H1 (cell line): ENCODE data around the gene METAP1D. TPM values are rescaled to one million over a fixed set of nuclear protein-coding genes. Genes with fewer than 3 reads are reported as not detected.

Experiments used
- CTCF ChIA-PET: fragments of 300-600 bp; sonication (Branson Sonifier 250); formaldehyde crosslinking; loops from one replicate; lab custom pipeline; 2021; ENCODE audit not compliant: partially characterized antibody; lab: Charles Lee
- POLR2A ChIA-PET: fragments of 300-600 bp; sonication (Branson Sonifier 250); formaldehyde crosslinking; loops from one replicate; lab custom pipeline; 2021; ENCODE audit warnings: inconsistent platforms; ENCODE audit not compliant: partially characterized antibody; lab: Charles Lee
- DNase-seq, 2 experiments: peaks; one replicate each; pipeline versions ENCODE4 v3.0.0 to v3.0.0-alpha.2; 2010 to 2022; ENCODE audit warnings: low spot score in 2 of 2, low read depth in 1 of 2, mixed read lengths in 1 of 2
- FAIRE-seq: peaks from 2 replicates; lab custom pipeline; 2011; peaks lifted over from hg19 to GRCh38; lab: Jason Lieb, UNC
- H2AFZ ChIP-seq: 2 replicates; pipeline ENCODE4 v1.8.1; 2012; ENCODE audit warnings: low read length, inconsistent platforms
- H2AK5ac ChIP-seq: 2 replicates; pipeline ENCODE4 v1.6.1; 2013; ENCODE audit warnings: low read depth, low read length
- H2BK120ac ChIP-seq: replicated peaks from 2 replicates; pipeline ENCODE3; 2013; ENCODE audit warnings: low read depth, low read length, inconsistent platforms
- H2BK12ac ChIP-seq: 2 replicates; pipeline ENCODE4 v1.6.1; 2013; ENCODE audit warnings: low read depth, low read length
- H2BK15ac ChIP-seq: 2 replicates; pipeline ENCODE4 v1.6.1; 2013; ENCODE audit warnings: low read length
- H2BK20ac ChIP-seq: 2 replicates; pipeline ENCODE4 v1.6.1; 2013; ENCODE audit warnings: low read length
- H2BK5ac ChIP-seq: 2 replicates; pipeline ENCODE4 v1.6.1; 2013; ENCODE audit warnings: low read depth, low read length
- H3K14ac ChIP-seq: 2 replicates; pipeline ENCODE4 v1.6.1; 2013; ENCODE audit warnings: inconsistent platforms; ENCODE audit not compliant: insufficient read length
- H3K18ac ChIP-seq: 2 replicates; pipeline ENCODE4 v1.6.1; 2013; ENCODE audit warnings: low read length; ENCODE audit errors: extremely low read depth
- H3K23ac ChIP-seq: 2 replicates; pipeline ENCODE4 v1.6.1; 2013; ENCODE audit warnings: inconsistent platforms; ENCODE audit not compliant: insufficient read length
- H3K23me2 ChIP-seq: 2 replicates; pipeline ENCODE4 v1.6.1; 2013; ENCODE audit warnings: low read depth, low read length
- H3K27ac ChIP-seq: 2 replicates; pipeline ENCODE4 v1.6.1; 2011; ENCODE audit warnings: low read depth, low read length, inconsistent platforms
- H3K27me3 ChIP-seq, 4 experiments: replicated peaks in 1 of 4; 1 replicate in 1 of 4; 2 replicates in 3 of 4; pipeline versions ENCODE4 v1.6.1 to v1.8.1; 2011 to 2013; ENCODE audit warnings: low read length in 3 of 4, mild to moderate bottlenecking in 3 of 4, inconsistent platforms in 2 of 4, mixed read lengths in 2 of 4, moderate library complexity in 1 of 4; ENCODE audit not compliant: control insufficient read depth in 3 of 4, insufficient read depth in 3 of 4; ENCODE audit errors: extremely low read depth in 1 of 4
- H3K36me3 ChIP-seq, 4 experiments: 2 replicates each; pipeline versions ENCODE4 v1.6.1 to v1.8.1; 2011 to 2013; ENCODE audit warnings: mild to moderate bottlenecking in 4 of 4, low read length in 3 of 4, moderate library complexity in 2 of 4, control low read depth in 1 of 4, inconsistent platforms in 1 of 4; ENCODE audit not compliant: insufficient read depth in 4 of 4, control insufficient read depth in 2 of 4
- H3K4ac ChIP-seq: replicated peaks from 2 replicates; pipeline ENCODE3; 2013; ENCODE audit warnings: low read length, low read depth, mixed read lengths, inconsistent platforms; ENCODE audit not compliant: insufficient read length
- H3K4me1 ChIP-seq, 4 experiments: replicated peaks in 1 of 4; 1 replicate in 1 of 4; 2 replicates in 3 of 4; pipeline versions ENCODE4 v1.6.1 to v1.8.1; 2011 to 2013; ENCODE audit warnings: low read length in 3 of 4, inconsistent platforms in 2 of 4, mixed read lengths in 1 of 4; ENCODE audit not compliant: insufficient read depth in 4 of 4, control insufficient read depth in 3 of 4
- H3K4me2 ChIP-seq, 2 experiments: 2 replicates each; pipeline versions ENCODE4 v1.6.1 to v1.8.1; 2011 to 2013; ENCODE audit warnings: low read depth in 2 of 2, low read length in 2 of 2, control low read depth in 1 of 2, inconsistent platforms in 1 of 2, mild to moderate bottlenecking in 1 of 2; ENCODE audit not compliant: insufficient read depth in 1 of 2
- H3K4me3 ChIP-seq, 4 experiments: fragments of 200-600, 300-600 bp in 1 of 4; sonication (generic), shearing (Covaris generic), sonication (Bioruptor Twin) in 1 of 4; 2 replicates each; pipeline versions ENCODE4 v1.5.1 to v1.8.1; 2011 to 2016; ENCODE audit warnings: low read length in 4 of 4, low read depth in 3 of 4, control low read depth in 2 of 4, inconsistent platforms in 2 of 4, mild to moderate bottlenecking in 2 of 4, mixed read lengths in 1 of 4, moderate library complexity in 1 of 4; ENCODE audit not compliant: insufficient read depth in 2 of 4; ENCODE audit errors: extremely low read depth in 1 of 4
- H3K56ac ChIP-seq: replicated peaks from 2 replicates; pipeline ENCODE3; 2013; ENCODE audit warnings: low read depth, mild to moderate bottlenecking, mixed read lengths, low read length, inconsistent platforms; ENCODE audit not compliant: insufficient read length
- H3K79me1 ChIP-seq: 2 replicates; pipeline ENCODE4 v1.6.1; 2013; ENCODE audit warnings: low read depth, low read length, control low read depth
- H3K79me2 ChIP-seq, 2 experiments: 2 replicates each; pipeline versions ENCODE4 v1.6.1 to v1.8.1; 2012 to 2013; ENCODE audit warnings: low read length in 2 of 2, mild to moderate bottlenecking in 2 of 2, inconsistent platforms in 1 of 2; ENCODE audit not compliant: insufficient read depth in 2 of 2, control insufficient read depth in 1 of 2
- H3K9ac ChIP-seq, 4 experiments: replicated peaks in 1 of 4; 1 replicate in 1 of 4; 2 replicates in 3 of 4; pipeline versions ENCODE4 v1.6.1 to v1.8.1; 2011 to 2013; ENCODE audit warnings: low read depth in 3 of 4, low read length in 3 of 4, control low read depth in 2 of 4, mild to moderate bottlenecking in 2 of 4, moderate library complexity in 2 of 4, inconsistent platforms in 1 of 4; ENCODE audit errors: extremely low read depth in 1 of 4
- H3K9me3 ChIP-seq, 2 experiments: 2 replicates each; pipeline versions ENCODE4 v1.6.1 to v1.8.1; 2012 to 2013; ENCODE audit warnings: mild to moderate bottlenecking in 2 of 2, moderate library complexity in 2 of 2, control low read depth in 1 of 2, inconsistent platforms in 1 of 2, low read depth in 1 of 2, low read length in 1 of 2, mixed read lengths in 1 of 2; ENCODE audit not compliant: insufficient read depth in 2 of 2
- H4K20me1 ChIP-seq, 2 experiments: replicated peaks in 1 of 2; 2 replicates each; pipeline versions ENCODE3 to v1.8.1; 2011 to 2013; ENCODE audit warnings: inconsistent platforms in 2 of 2, low read length in 2 of 2, mild to moderate bottlenecking in 1 of 2; ENCODE audit not compliant: insufficient read depth in 2 of 2, control insufficient read depth in 1 of 2
- H4K5ac ChIP-seq: 2 replicates; pipeline ENCODE4 v1.6.1; 2013; ENCODE audit warnings: low read length, low read depth, mixed read lengths, inconsistent platforms; ENCODE audit not compliant: insufficient read length
- H4K8ac ChIP-seq: 2 replicates; pipeline ENCODE4 v1.8.0; 2013; ENCODE audit warnings: mild to moderate bottlenecking, moderate library complexity, low read length, inconsistent platforms; ENCODE audit not compliant: insufficient read depth; ENCODE audit errors: extremely low read depth
- H4K91ac ChIP-seq: replicated peaks from 2 replicates; pipeline ENCODE3; 2013; ENCODE audit warnings: low read length, mixed read lengths, inconsistent platforms; ENCODE audit not compliant: insufficient read length
- BACH1 ChIP-seq: IDR thresholded peaks from 2 replicates; pipeline ENCODE4 v1.6.1; 2012; ENCODE audit warnings: low read length, improper control_type of control experiment
- BCL11A ChIP-seq, 2 experiments: IDR thresholded peaks; one replicate each; pipeline ENCODE4 v1.6.1; 2011; ENCODE audit warnings: low read depth in 2 of 2, low read length in 2 of 2, mild to moderate bottlenecking in 2 of 2
- GABPA ChIP-seq: IDR thresholded peaks from 2 replicates; pipeline ENCODE4 v1.6.1; 2011; ENCODE audit warnings: mild to moderate bottlenecking, low read length, moderate library complexity, borderline replicate concordance; ENCODE audit not compliant: insufficient read depth
- GTF2F1 ChIP-seq: IDR thresholded peaks from 2 replicates; pipeline ENCODE4 v1.6.1; 2012; ENCODE audit warnings: low read depth, low read length, improper control_type of control experiment, borderline replicate concordance
- JUND ChIP-seq: IDR thresholded peaks from 2 replicates; pipeline ENCODE4 v1.6.1; 2011; ENCODE audit warnings: mild to moderate bottlenecking, improper control_type of control experiment, low read length
- POU5F1 ChIP-seq: IDR thresholded peaks from 2 replicates; pipeline ENCODE4 v1.6.1; 2011; ENCODE audit warnings: low read depth, mild to moderate bottlenecking, low read length, moderate library complexity
- SP1 ChIP-seq: IDR thresholded peaks from 2 replicates; pipeline ENCODE4 v1.6.1; 2011; ENCODE audit warnings: low read depth, low read length
- WGBS, 2 experiments: shearing (Covaris generic) in 1 of 2; methylation state at CpG; one replicate each; pipeline versions ENCODE4 v1.1.6 to v1.1.7; 2013 to 2015; ENCODE audit warnings: low lambda C conversion rate in 2 of 2, mixed read lengths in 2 of 2, inconsistent platforms in 1 of 2, low coverage in 1 of 2, missing lambda C conversion rate in 1 of 2; ENCODE audit not compliant: insufficient replicate concordance in 2 of 2, insufficient coverage in 1 of 2, insufficient read length in 1 of 2; ENCODE audit errors: extremely low coverage in 1 of 2, missing lambda C conversion rate in 1 of 2; 5-methylcytosine and 5-hydroxymethylcytosine counted together
- polyA plus RNA-seq, 7 experiments: library from polyadenylated mRNA; depleted of rRNA in 3 of 7; stranded (reverse) in 5 of 7; unstranded in 2 of 7; fragments of >200 nt in 5 of 7; fragments of 200-250 nt in 2 of 7; gene quantifications; 1 replicate in 5 of 7; 2 replicates in 1 of 7; 4 replicates in 1 of 7; pipeline versions ENCODE4 v1.2.1 to v1.2.3, GENCODE V29; 2011 to 2013; ENCODE audit warnings: missing spikeins in 2 of 7, mixed read lengths in 2 of 7
- total RNA-seq: library from RNA; stranded (reverse); fragmentation: NEBNext Ultra II Directional; extraction: Animal tissue kit (Norgen Biotek cat#: 25700); gene quantifications from 2 replicates; pipeline ENCODE4 v1.2.1, GENCODE V29; 2021
- TF ChIP-seq, protein P1 (sequence below): IDR thresholded peaks from 2 replicates; pipeline ENCODE4 v1.6.1; 2011; ENCODE audit warnings: low read length, improper control_type of control experiment
- TF ChIP-seq, protein P2 (sequence below), 3 experiments: IDR thresholded peaks; 1 replicate in 2 of 3; 2 replicates in 1 of 3; pipeline versions ENCODE4 v1.5.1 to v1.6.1; 2011; ENCODE audit warnings: low read length in 3 of 3, mild to moderate bottlenecking in 3 of 3, inconsistent platforms in 2 of 3, low read depth in 1 of 3, moderate library complexity in 1 of 3; ENCODE audit not compliant: insufficient read depth in 1 of 3; ENCODE audit errors: control extremely low read depth in 1 of 3

METAP1D gene
- total and polyA plus RNA-seq, 2 of the 8 experiments (the other 6 are each of a cell fraction or from before 2014, with no cell fraction given), result 3.9 to 6.2 TPM

DNA sequence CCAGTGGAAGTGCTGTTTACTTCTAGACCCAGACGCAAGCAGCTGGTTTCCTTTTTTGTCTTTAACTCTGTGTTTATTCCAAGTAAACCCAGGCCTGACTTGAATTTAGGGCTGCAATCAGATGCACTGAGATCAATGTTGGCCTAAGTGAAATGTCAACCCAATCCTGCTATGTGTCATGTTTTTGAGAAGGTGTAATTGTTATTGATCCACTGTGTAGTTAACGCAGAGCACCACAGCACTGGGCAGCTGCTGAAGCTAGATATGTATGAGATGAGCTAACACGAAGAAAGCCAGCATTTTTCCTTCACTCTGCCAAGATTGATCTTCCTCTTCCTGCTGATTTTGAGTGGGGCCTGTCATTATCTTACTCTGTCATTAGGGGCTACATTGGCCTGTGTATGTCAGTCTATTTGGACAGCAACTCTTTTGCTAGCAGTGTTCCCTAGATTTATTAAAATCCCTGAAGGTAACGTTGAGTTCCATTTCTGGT is 66.7 kb downstream of the METAP1D start:
- H3K23me2 ChIP-seq, result no peaks in the 10 kb centered on the region
- DNase-seq (no peak), FAIRE-seq (no peak)
- H3K18ac ChIP-seq, result no peak overlapping the region
- no peak overlapping the region for H3K27ac ChIP-seq
- no peaks in the 10 kb centered on the region for H3K79me1 ChIP-seq
- no peak overlapping the region for H3K4me2 ChIP-seq
- H3K56ac ChIP-seq, result no peak overlapping the region
- H3K23ac ChIP-seq, result no peak overlapping the region
- H2BK120ac ChIP-seq, result no peak overlapping the region
- no peak overlapping the region for H4K5ac ChIP-seq
- H2BK5ac ChIP-seq, result no peak overlapping the region
- H2AK5ac ChIP-seq, result no peak overlapping the region
- H3K79me2 ChIP-seq, result no peaks in the 10 kb centered on the region
- H4K91ac ChIP-seq, result no peak overlapping the region
- no peak overlapping the region for H4K8ac ChIP-seq
- H3K36me3 ChIP-seq, result no peaks in the 10 kb centered on the region
- ChIA-PET POLR2A (interaction anchor here (0.5 to 0.6 kb wide), 2 partner anchors 19 to 86 kb away, joined by 3 read pairs; no protein-coding TSS in a partner anchor), CTCF (interaction anchor here (0.8 kb wide), 1 partner anchor 9 kb away, joined by 6 read pairs; no protein-coding TSS in a partner anchor)
- WGBS, 2 experiments, result 92% methylated on average over 4 of the region's 4 CpGs; no CpG with 5 or more reads in 1 of the 2 experiments
- no peak for TF ChIP-seq GTF2F1
- TF ChIP-seq BACH1, result no peak
- no peak for TF ChIP-seq SP1
- TF ChIP-seq BCL11A (IDR thresholded peaks at IDR 0.05; ENCODE audit: low read depth in 2 of 2, low read length in 2 of 2), result no peak
- no peak for TF ChIP-seq POU5F1
- TF ChIP-seq, protein P1, sequence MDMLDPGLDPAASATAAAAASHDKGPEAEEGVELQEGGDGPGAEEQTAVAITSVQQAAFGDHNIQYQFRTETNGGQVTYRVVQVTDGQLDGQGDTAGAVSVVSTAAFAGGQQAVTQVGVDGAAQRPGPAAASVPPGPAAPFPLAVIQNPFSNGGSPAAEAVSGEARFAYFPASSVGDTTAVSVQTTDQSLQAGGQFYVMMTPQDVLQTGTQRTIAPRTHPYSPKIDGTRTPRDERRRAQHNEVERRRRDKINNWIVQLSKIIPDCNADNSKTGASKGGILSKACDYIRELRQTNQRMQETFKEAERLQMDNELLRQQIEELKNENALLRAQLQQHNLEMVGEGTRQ, result no peak
- no peak for TF ChIP-seq JUND
- TF ChIP-seq, protein P2, sequence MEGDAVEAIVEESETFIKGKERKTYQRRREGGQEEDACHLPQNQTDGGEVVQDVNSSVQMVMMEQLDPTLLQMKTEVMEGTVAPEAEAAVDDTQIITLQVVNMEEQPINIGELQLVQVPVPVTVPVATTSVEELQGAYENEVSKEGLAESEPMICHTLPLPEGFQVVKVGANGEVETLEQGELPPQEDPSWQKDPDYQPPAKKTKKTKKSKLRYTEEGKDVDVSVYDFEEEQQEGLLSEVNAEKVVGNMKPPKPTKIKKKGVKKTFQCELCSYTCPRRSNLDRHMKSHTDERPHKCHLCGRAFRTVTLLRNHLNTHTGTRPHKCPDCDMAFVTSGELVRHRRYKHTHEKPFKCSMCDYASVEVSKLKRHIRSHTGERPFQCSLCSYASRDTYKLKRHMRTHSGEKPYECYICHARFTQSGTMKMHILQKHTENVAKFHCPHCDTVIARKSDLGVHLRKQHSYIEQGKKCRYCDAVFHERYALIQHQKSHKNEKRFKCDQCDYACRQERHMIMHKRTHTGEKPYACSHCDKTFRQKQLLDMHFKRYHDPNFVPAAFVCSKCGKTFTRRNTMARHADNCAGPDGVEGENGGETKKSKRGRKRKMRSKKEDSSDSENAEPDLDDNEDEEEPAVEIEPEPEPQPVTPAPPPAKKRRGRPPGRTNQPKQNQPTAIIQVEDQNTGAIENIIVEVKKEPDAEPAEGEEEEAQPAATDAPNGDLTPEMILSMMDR (IDR thresholded peaks at IDR 0.05; ENCODE audit: control extremely low read depth in 1 of 3, insufficient read depth in 1 of 3, low read depth in 1 of 3, low read length in 3 of 3), result no peak
- TF ChIP-seq GABPA, result no peak
- H3K4me1 ChIP-seq, result no peaks in the 10 kb centered on the region
- H3K9ac ChIP-seq, result no peak overlapping the region
- no peak overlapping the region for H3K4me3 ChIP-seq
- H3K4ac ChIP-seq, result no peak overlapping the region
- no peaks in the 10 kb centered on the region for H3K27me3 ChIP-seq
- no peaks in the 10 kb centered on the region for H3K9me3 ChIP-seq
- no peak overlapping the region for H2AFZ ChIP-seq
- H2BK12ac ChIP-seq, result no peak overlapping the region
- no peaks in the 10 kb centered on the region for H4K20me1 ChIP-seq
- no peak overlapping the region for H3K14ac ChIP-seq
- no peak overlapping the region for H2BK15ac ChIP-seq
- no peak overlapping the region for H2BK20ac ChIP-seq
